Ovary (tissue), 9 donors: ENCODE measurements around the gene IFNA7. TPM values are rescaled to one million over a fixed set of nuclear protein-coding genes. Genes with fewer than 3 reads are reported as not detected.
"Not testable (repeated sequence)": the region's sequence is repeated elsewhere in the genome, so short reads cannot be mapped to it uniquely, and the experiment has no call there.

Experiments used
- DNase-seq, 5 donors: peaks; one replicate each; pipeline ENCODE4 v3.0.0-alpha.2; 2019 to 2020
- H3K27ac ChIP-seq, 2 donors: fragments of 200-600 bp; one replicate each; pipeline versions ENCODE4 v1.5.1 to v1.8.0; 2019 to 2022
- H3K27me3 ChIP-seq: fragments of 200-600 bp; one replicate; pipeline ENCODE4 v1.8.0; 2022
- H3K36me3 ChIP-seq: fragments of 200-600 bp; sonication (generic); one replicate; pipeline ENCODE4 v1.5.1; 2019
- H3K4me1 ChIP-seq: one replicate; pipeline ENCODE4 v1.8.1; 2013; ENCODE audit warnings: mild to moderate bottlenecking, moderate library complexity; ENCODE audit not compliant: insufficient read depth
- H3K4me3 ChIP-seq: fragments of 200-600 bp; sonication (generic); one replicate; pipeline ENCODE4 v1.5.1; 2017
- H3K9me3 ChIP-seq, 2 donors: fragments of 200-600 bp in 1 of 2; sonication (generic) in 1 of 2; one replicate each; pipeline versions ENCODE4 v1.5.1 to v1.8.1; 2013 to 2019; ENCODE audit warnings: mild to moderate bottlenecking in 1 of 2, moderate library complexity in 1 of 2
- EP300 ChIP-seq: sonication (generic); formaldehyde crosslinking; IDR thresholded peaks from one replicate; pipeline ENCODE4 v1.6.1; 2017; ENCODE audit warnings: antibody characterized with exemption
- POLR2A ChIP-seq: fragments of 450-650 bp; IDR thresholded peaks from one replicate; pipeline ENCODE4 v1.6.1; 2017; ENCODE audit warnings: antibody characterized with exemption, mild to moderate bottlenecking, moderate library complexity
- WGBS, 3 donors: extraction: QIAGEN DNeasy Blood & Tissue Kit in 1 of 3; methylation state at CpG; one replicate each; pipeline versions ENCODE4 v1.1.5 to v1.1.7; 2013 to 2017; 5-methylcytosine and 5-hydroxymethylcytosine counted together
- intact Hi-C, 4 donors: fragments of 100-400 bp; cut with DNase I; formaldehyde crosslinking; loops; one replicate each; pipeline versions ENCODE4 v1.11.0 to v1.15.1; 2022 to 2023
- polyA plus RNA-seq, 2 donors: library from polyadenylated mRNA; stranded (reverse); fragments of 200-250 nt in 1 of 2; fragments of 350-450 nt in 1 of 2; fragmentation: Illumina TruSeq in 1 of 2; extraction: RNeasy Lipid Tissue Mini Kit (QIAGEN cat#74804) in 1 of 2; gene quantifications; one replicate each; pipeline ENCODE4 v1.2.3, GENCODE V29; 2013 to 2014
- total RNA-seq, 7 donors: library from RNA; depleted of rRNA in 2 of 7; stranded (reverse); fragments of >200 nt in 2 of 7; fragmentation: NEBNext Ultra II Directional in 3 of 7; extraction: Animal tissue kit (Norgen Biotek cat#: 25700) in 3 of 7; gene quantifications; one replicate each; pipeline versions ENCODE4 v1.1.0 to v1.2.4, GENCODE V29; 2016 to 2023
- TF ChIP-seq, protein P1 (sequence below), 3 donors: fragments of 450-650 bp in 2 of 3; fragments of 200-600 bp in 1 of 3; IDR thresholded peaks; one replicate each; pipeline versions ENCODE4 v1.5.1 to v1.8.0; 2016 to 2022; ENCODE audit warnings: antibody characterized with exemption in 3 of 3, mild to moderate bottlenecking in 1 of 3
- donor health status: DM: no; HTN: no; CAD: no; lungs with moderate emphysema.
- donor health status: DM: no; HTN: no; CAD: no.
- donor health status: Bipolar disorder and iron deficiency.
- donor health status: DM: yes; HTN: yes; CAD: no.
- donor health status: DM: no; HTN: no; CAD: no.
- donor health status: DM: yes; HTN: yes; CAD: no.

The IFNA7 gene
- total and polyA plus RNA-seq, 9 donors = not detected

DNA sequence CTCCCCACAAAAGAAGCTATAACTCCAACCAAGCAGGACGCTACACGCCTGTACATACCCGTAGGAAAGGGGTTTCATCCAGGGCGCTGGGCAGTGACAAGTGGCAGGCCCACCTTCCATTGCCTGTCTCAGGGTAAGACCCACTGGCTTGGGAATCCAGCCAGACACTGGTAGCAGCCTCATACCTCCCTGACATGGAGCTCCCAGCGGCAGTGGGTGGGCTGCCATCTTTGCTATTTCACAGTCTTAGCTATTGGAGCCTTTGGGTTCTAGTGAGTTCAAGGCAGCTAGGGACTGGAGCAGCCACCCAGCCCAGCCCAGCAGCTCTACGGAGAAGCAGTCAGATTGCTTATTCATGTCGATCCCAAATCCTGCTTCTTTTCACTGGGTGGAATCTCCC is 8.3 kb upstream of the IFNA7 start:
- DNase-seq = no peak
- Histone ChIP-seq H3K4me1 (no peaks in the 10 kb centered on the region), H3K4me3 (no peak overlapping the region), H3K27me3 (no peaks in the 10 kb centered on the region), H3K27ac (no peak overlapping the region), H3K9me3 (no peaks in the 10 kb centered on the region), H3K36me3 (no peaks in the 10 kb centered on the region)
- TF ChIP-seq POLR2A (no peak), EP300 (no peak)
- TF ChIP-seq, protein P1, sequence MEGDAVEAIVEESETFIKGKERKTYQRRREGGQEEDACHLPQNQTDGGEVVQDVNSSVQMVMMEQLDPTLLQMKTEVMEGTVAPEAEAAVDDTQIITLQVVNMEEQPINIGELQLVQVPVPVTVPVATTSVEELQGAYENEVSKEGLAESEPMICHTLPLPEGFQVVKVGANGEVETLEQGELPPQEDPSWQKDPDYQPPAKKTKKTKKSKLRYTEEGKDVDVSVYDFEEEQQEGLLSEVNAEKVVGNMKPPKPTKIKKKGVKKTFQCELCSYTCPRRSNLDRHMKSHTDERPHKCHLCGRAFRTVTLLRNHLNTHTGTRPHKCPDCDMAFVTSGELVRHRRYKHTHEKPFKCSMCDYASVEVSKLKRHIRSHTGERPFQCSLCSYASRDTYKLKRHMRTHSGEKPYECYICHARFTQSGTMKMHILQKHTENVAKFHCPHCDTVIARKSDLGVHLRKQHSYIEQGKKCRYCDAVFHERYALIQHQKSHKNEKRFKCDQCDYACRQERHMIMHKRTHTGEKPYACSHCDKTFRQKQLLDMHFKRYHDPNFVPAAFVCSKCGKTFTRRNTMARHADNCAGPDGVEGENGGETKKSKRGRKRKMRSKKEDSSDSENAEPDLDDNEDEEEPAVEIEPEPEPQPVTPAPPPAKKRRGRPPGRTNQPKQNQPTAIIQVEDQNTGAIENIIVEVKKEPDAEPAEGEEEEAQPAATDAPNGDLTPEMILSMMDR (IDR thresholded peaks at IDR 0.05) = no peak
- WGBS, 3 donors = 91 to 93% (median 92%) methylated on average over 6 to 7 of the region's 7 CpGs
- intact Hi-C loops = no loop called here

DNA sequence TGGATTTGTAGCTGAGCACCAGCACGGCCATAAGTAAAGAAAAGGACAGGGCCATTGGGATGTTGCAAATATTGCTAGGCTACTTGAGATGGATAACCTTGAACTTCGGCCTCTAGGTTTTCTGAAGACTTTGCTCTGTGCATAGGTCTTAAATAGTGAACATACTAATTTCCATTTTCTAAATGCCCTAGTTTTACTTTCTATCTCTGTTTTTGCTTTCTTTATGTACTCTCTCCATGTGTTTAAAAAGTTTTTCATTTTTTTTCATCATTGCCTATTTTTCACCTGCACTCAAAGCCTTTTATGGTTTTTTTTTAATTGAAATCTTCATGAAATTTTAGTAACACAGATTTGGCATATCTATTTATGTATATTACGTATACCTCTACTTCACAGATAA is 5.0 kb upstream of the IFNA7 start, which contains the start of gene IFNA10:
TSS of gene IFNA10 (minus strand) at position 101 of the 400 bp plus-strand sequence. CDS start at position 55, 46 bp downstream.
- H3K27me3 ChIP-seq, H3K36me3 ChIP-seq, H3K9me3 ChIP-seq, DNase-seq, H3K27ac ChIP-seq, H3K4me1 ChIP-seq, H3K4me3 ChIP-seq, intact Hi-C loops: not testable (repeated sequence)
- 58 to 82% (median 64%) methylated on average over 3 of the region's 3 CpGs for WGBS, 3 donors

DNA sequence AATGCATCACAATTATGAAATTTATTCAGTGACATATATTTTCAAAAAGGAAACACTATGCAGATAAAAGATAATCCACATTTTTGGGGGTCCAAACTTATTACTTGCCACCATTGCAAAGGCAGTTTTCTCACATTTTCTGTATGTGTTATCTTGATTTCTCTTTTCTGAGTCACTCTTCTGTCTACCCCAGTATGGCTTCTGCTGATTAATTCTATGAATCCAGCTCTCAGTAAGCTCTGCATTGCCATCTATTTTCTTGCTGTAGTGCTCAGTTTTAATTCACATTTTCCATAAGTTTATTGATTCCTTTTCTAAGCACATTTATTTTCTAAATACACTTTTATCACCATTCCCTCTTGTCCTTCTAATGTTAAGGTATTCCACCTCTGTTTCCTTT is 3.2 kb upstream of the IFNA7 start:
- Histone ChIP-seq H3K27me3 (no peaks in the 10 kb centered on the region), H3K36me3 (no peaks in the 10 kb centered on the region), H3K4me1 (no peaks in the 10 kb centered on the region), H3K4me3 (no peak overlapping the region), H3K9me3 (no peaks in the 10 kb centered on the region), H3K27ac (no peak overlapping the region)
- intact Hi-C loops = no loop called here
- TF ChIP-seq EP300 = no peak
- TF ChIP-seq POLR2A = no peak
- TF ChIP-seq, protein P1 (IDR thresholded peaks at IDR 0.05) = no peak
- no peak for DNase-seq

DNA sequence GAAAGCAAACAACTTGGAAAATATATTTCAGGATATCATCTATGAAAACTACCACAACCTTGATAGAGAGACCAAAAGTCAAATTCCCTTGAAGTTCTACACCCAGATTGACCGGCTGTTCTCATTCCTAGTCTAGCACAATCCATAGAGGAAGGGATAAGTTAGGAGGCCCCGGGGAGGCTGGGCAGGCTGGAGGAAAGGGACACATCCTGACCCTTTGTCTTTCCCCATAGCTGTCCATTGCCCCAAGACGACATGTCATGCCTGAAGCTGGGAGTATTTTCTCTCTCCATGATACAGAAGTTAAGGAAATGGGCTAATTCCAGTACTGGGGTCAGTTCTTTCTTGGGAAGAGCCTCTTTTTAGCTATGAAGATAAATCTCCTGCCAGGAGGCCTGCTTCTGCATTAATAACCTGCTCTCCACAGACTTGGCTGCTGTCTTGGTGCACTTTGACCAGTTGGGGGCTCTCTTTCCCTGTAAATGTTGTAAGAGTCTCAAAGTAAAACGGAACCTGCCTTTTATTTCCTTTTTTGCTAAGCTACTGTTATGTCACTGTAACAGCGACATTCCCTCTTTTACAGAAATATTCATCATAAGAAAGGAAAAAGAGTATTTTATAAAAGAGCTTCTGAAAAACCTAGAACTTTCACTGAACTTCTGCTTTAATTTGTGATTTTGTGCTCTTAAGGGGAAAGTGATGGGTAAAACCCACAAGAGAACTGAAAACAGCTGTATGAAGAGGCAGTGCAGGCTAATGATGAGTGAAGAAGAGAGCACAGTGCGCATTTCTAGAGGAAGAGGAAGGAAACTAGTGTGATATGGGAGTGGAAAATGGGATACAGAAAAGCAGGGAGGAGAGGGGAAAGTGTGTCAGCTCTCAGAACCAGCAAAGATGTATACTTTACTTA is 6.9 kb downstream of the IFNA7 start:
- H3K36me3 ChIP-seq, H3K27me3 ChIP-seq, H3K9me3 ChIP-seq, H3K27ac ChIP-seq, H3K4me1 ChIP-seq, H3K4me3 ChIP-seq, DNase-seq, intact Hi-C loops: not testable (repeated sequence)
- WGBS, 3 donors = 34 to 40% (median 35%) methylated on average over 6 of the region's 6 CpGs

DNA sequence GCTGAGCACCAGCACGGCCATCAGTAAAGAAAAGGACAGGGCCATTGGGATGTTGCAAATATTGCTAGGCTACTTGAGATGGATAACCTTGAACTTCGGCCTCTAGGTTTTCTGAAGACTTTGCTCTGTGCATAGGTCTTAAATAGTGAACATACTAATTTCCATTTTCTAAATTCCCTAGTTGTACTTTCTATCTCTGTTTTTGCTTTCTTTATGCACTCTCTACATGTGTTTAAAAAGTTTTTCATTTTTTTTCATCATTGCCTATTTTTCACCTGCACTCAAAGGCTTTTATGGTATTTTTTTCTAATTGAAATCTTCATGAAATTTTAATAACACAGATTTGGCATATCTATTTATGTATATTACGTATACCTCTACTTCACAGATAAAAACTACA is 14.5 kb downstream of the IFNA7 start, which contains the start of gene IFNA4:
TSS of gene IFNA4 (minus strand) at position 101 of the 400 bp plus-strand sequence. CDS start at position 45, 56 bp downstream.
- H3K27ac ChIP-seq, H3K27me3 ChIP-seq, intact Hi-C loops, H3K4me3 ChIP-seq, H3K4me1 ChIP-seq, H3K36me3 ChIP-seq, H3K9me3 ChIP-seq, DNase-seq: not testable (repeated sequence)
- WGBS, 3 donors = 73 to 78% (median 76%) methylated on average over 3 of the region's 3 CpGs

DNA sequence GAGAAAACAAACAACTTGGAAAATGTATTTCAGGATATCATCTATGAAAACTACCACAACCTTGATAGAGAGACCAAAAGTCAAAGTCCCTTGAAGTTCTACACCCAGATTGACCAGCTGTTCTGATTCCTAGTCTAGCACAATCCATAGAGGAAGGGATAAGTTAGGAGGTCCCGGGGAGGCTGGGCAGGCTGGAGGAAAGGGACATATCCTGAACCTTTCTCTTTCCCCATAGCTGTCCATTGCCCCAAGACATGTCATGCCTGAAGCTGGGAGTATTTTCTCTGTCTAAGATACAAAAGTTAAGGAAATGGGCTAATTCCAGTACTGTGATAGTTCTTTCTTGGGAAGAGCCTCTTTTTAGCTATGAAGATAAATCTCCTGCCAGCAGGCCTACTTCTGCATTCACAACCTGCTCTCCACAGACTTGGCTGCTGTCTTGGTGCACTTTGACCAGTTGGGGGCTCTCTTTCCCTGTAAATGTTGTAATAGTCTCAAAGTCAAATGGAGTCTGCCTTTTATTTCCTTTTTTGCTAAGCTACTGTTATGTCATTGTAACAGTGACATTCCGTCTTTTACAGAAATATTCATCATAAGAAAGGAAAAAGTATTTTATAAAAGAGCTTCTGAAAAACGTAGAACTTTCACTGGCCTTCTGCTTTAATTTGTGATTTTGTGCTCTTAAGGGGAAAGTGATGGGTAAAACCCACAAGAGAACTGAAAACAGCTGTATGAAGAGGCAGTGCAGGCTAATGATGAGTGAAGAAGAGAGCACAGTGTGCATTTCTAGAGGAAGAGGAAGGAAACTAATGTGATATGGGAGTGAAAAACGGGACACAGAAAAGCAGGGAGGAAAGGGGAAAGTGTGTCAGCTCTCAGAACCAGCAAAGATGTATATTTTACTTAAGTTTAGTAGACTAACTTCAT is 18.9 kb downstream of the IFNA7 start:
- intact Hi-C loops, H3K27me3 ChIP-seq, DNase-seq, H3K36me3 ChIP-seq, H3K4me3 ChIP-seq, H3K27ac ChIP-seq, H3K9me3 ChIP-seq, H3K4me1 ChIP-seq: not testable (repeated sequence)
- WGBS, 3 donors = 30 to 40% (median 38%) methylated on average over 4 of the region's 4 CpGs
